HEK293T (cell line): Measurements from ENCODE around the gene ATP5PD.

Experiments
- BHLHE40 ChIP-seq: fragments of 450-650 bp; IDR thresholded peaks from 2 replicates; pipeline ENCODE4 v1.6.1; 2016; ENCODE audit warnings: mild to moderate bottlenecking, moderate library complexity, borderline replicate concordance
- CTBP1 ChIP-seq: fragments of 450-650 bp; IDR thresholded peaks from 2 replicates; pipeline ENCODE4 v1.6.1; 2016; ENCODE audit warnings: borderline replicate concordance
- ELF4 ChIP-seq: fragments of 450-650 bp; IDR thresholded peaks from 2 replicates; pipeline ENCODE4 v1.6.1; 2017; ENCODE audit warnings: antibody characterized with exemption
- FOXA1 ChIP-seq: fragments of 450-650 bp; IDR thresholded peaks from 2 replicates; pipeline ENCODE4 v1.6.1; 2016; ENCODE audit warnings: mild to moderate bottlenecking
- FOXK2 ChIP-seq: fragments of 450-650 bp; IDR thresholded peaks from 2 replicates; pipeline ENCODE4 v1.6.1; 2016; ENCODE audit warnings: mild to moderate bottlenecking
- FOXM1 ChIP-seq: fragments of 450-650 bp; IDR thresholded peaks from 2 replicates; pipeline ENCODE4 v1.6.1; 2017; ENCODE audit warnings: mild to moderate bottlenecking, borderline replicate concordance
- HDGF ChIP-seq: fragments of 450-650 bp; IDR thresholded peaks from 2 replicates; pipeline ENCODE4 v1.6.1; 2017; ENCODE audit warnings: antibody characterized with exemption, borderline replicate concordance
- LEF1 ChIP-seq: fragments of 450-650 bp; IDR thresholded peaks from 2 replicates; pipeline ENCODE4 v1.6.1; 2017; ENCODE audit warnings: mild to moderate bottlenecking, borderline replicate concordance
- NFRKB ChIP-seq: fragments of 450-650 bp; IDR thresholded peaks from 2 replicates; pipeline ENCODE4 v1.6.1; 2016; ENCODE audit warnings: mild to moderate bottlenecking, moderate library complexity
- PKNOX1 ChIP-seq: fragments of 450-650 bp; IDR thresholded peaks from 2 replicates; pipeline ENCODE4 v1.6.1; 2016
- SP1 ChIP-seq: fragments of 450-650 bp; IDR thresholded peaks from 2 replicates; pipeline ENCODE4 v1.6.1; 2017
- SUZ12 ChIP-seq: fragments of 450-650 bp; IDR thresholded peaks from 2 replicates; pipeline ENCODE4 v1.6.1; 2016; ENCODE audit warnings: mild to moderate bottlenecking
- TARDBP ChIP-seq: fragments of 450-650 bp; IDR thresholded peaks from 2 replicates; pipeline ENCODE4 v1.6.1; 2016
- ZNF384 ChIP-seq: fragments of 450-650 bp; IDR thresholded peaks from 2 replicates; pipeline ENCODE4 v1.6.1; 2016

GRCh38 chr17:74998783-74999182 is 48.0 kb downstream of the ATP5PD start:
- no peak for TF ChIP-seq ZNF384
- no peak for TF ChIP-seq SUZ12
- no peak for TF ChIP-seq LEF1
- no peak for TF ChIP-seq NFRKB
- TF ChIP-seq FOXK2 = no peak
- no peak for TF ChIP-seq BHLHE40
- TF ChIP-seq FOXA1 = no peak
- no peak for TF ChIP-seq PKNOX1
- no peak for TF ChIP-seq HDGF
- no peak for TF ChIP-seq SP1
- no peak for TF ChIP-seq TARDBP
- no peak for TF ChIP-seq ELF4
- no peak for TF ChIP-seq CTBP1
- no peak for TF ChIP-seq FOXM1
